Parathyroid adenoma (tissue), 2 donors: ENCODE data around the gene PAX7.

Experiments used
- H2AFZ ChIP-seq: fragments of 300-600 bp; sonication (generic); one replicate; pipeline ENCODE4 v1.7.0; 2017; ENCODE audit warnings: antibody characterized with exemption, mild to moderate bottlenecking
- H3K27ac ChIP-seq: fragments of 300-600 bp; sonication (generic); one replicate; pipeline ENCODE4 v1.7.0; 2017
- H3K27me3 ChIP-seq: fragments of 300-600 bp; sonication (generic); one replicate; pipeline ENCODE4 v1.7.0; 2017; ENCODE audit warnings: low read length; ENCODE audit not compliant: control insufficient read depth, insufficient read depth
- H3K36me3 ChIP-seq: fragments of 300-600 bp; sonication (generic); one replicate; pipeline ENCODE4 v1.7.0; 2017; ENCODE audit warnings: low read length; ENCODE audit not compliant: control insufficient read depth, insufficient read depth
- H3K4me1 ChIP-seq: fragments of 300-600 bp; sonication (generic); one replicate; pipeline ENCODE4 v1.7.0; 2017; ENCODE audit warnings: control low read depth
- H3K4me2 ChIP-seq: fragments of 300-600 bp; sonication (generic); one replicate; pipeline ENCODE4 v1.7.0; 2017; ENCODE audit warnings: low read length
- H3K4me3 ChIP-seq: fragments of 300-600 bp; sonication (generic); one replicate; pipeline ENCODE4 v1.7.0; 2017; ENCODE audit warnings: low read depth, low read length
- H3K79me2 ChIP-seq: fragments of 300-600 bp; sonication (generic); one replicate; pipeline ENCODE4 v1.7.0; 2017; ENCODE audit warnings: control low read depth
- H3K9ac ChIP-seq: fragments of 300-600 bp; sonication (generic); one replicate; pipeline ENCODE4 v1.7.0; 2017; ENCODE audit warnings: mild to moderate bottlenecking
- H3K9me3 ChIP-seq: fragments of 300-600 bp; sonication (generic); one replicate; pipeline ENCODE4 v1.7.0; 2017; ENCODE audit warnings: low read length; ENCODE audit not compliant: control insufficient read depth
- CTCF ChIP-seq: fragments of 300-600 bp; sonication (generic); IDR thresholded peaks from one replicate; pipeline ENCODE4 v1.7.0; 2017; ENCODE audit warnings: antibody characterized with exemption, mild to moderate bottlenecking
- donor health status: primary hyperparathyroidism.

Gene PAX7

DNA sequence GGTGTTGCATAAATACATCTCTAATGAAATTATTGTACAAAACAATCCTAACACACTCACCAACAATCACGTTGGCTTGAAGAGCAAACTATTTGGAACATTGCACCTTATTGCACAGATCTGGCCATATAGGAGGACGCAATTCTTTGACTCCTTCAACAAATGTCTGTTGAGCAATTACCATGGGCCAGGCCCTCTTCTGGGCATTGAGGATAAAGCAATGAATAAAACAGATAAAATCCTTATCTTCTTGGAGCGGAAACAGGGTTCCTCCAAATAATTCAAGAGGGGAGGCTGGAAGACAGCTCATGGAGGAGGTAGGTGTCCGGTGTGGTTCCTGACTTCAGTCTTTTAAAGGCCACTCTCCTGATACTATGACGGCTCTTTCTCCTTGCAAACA lies 43.3 kb downstream of the PAX7 start:
- H3K36me3 ChIP-seq: no peaks in the 10 kb centered on the region
- no peak overlapping the region for H3K4me2 ChIP-seq
- no peak overlapping the region for H2AFZ ChIP-seq
- no peak overlapping the region for H3K4me3 ChIP-seq
- no peak overlapping the region for H3K9ac ChIP-seq
- H3K4me1 ChIP-seq: no peaks in the 10 kb centered on the region
- no peak for TF ChIP-seq CTCF
- no peak overlapping the region for H3K27ac ChIP-seq
- peaks cover 5% of the 10 kb centered on the region for H3K27me3 ChIP-seq
- H3K9me3 ChIP-seq: no peaks in the 10 kb centered on the region
- H3K79me2 ChIP-seq: no peaks in the 10 kb centered on the region

DNA sequence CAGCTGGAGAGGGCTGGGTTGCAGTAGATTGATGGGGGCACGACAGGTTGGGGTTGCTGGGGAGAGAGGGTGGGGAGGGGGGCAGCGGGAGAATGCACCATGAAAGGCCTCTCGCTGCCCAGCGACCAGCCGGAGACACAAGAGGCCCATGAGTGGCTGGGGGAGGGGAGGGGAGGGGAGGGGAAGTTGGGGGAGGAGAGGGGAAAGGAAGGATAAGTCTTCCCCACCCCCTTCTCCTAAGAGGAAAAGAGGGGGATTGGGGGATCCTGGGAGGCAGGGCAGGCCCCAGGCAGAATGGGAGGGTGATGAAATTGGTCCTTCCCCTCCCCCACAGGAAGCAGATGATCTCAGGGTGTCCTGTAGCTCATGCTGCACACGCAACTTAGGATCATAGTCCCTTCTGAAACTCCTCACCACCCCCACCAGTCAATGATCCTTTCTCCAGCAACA lies 45.7 kb downstream of the PAX7 start:
- H3K27ac ChIP-seq: no peak overlapping the region
- H3K4me1 ChIP-seq: no peaks in the 10 kb centered on the region
- no peak overlapping the region for H2AFZ ChIP-seq
- H3K9ac ChIP-seq: no peak overlapping the region
- H3K9me3 ChIP-seq: no peaks in the 10 kb centered on the region
- H3K4me2 ChIP-seq: no peak overlapping the region
- no peak overlapping the region for H3K4me3 ChIP-seq
- H3K27me3 ChIP-seq: peaks cover 5% of the 10 kb centered on the region
- no peaks in the 10 kb centered on the region for H3K79me2 ChIP-seq
- H3K36me3 ChIP-seq: no peaks in the 10 kb centered on the region
- TF ChIP-seq CTCF: no peak

DNA sequence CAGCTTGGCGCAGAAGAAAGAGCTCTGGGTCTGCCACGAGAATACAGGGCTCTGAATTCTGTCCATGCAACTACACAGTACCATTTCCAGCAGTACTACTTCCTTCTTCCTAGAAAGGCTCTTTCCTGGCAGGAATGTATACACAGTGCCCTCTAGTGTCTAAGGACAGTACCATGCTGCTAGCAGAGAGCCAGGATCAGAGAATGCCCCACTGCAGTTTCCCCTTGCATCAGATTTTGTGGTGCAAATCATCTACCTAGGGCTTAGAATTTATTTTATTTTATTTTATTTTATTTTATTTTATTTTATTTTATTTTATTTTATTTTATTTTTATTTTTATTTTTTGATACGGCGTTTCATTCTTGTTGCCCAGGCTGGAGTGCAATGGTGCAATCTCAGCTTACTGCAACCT lies 50.8 kb downstream of the PAX7 start:
- H3K9me3 ChIP-seq: no peaks in the 10 kb centered on the region
- no peak overlapping the region for H2AFZ ChIP-seq
- no peaks in the 10 kb centered on the region for H3K79me2 ChIP-seq
- H3K4me1 ChIP-seq: no peaks in the 10 kb centered on the region
- H3K4me3 ChIP-seq: no peak overlapping the region
- H3K27ac ChIP-seq: no peak overlapping the region
- no peak overlapping the region for H3K9ac ChIP-seq
- no peaks in the 10 kb centered on the region for H3K36me3 ChIP-seq
- no peak overlapping the region for H3K4me2 ChIP-seq
- peak; percentile 18 for TF ChIP-seq CTCF
- peaks cover 2% of the 10 kb centered on the region for H3K27me3 ChIP-seq

- TF ChIP-seq CTCF: no peak
Observed at GRCh38 chr1:18682375-18682774, 51.7 kb downstream of the PAX7 start.

GRCh38 chr1:18684303-18684702 lies 53.7 kb downstream of the PAX7 start:
- Histone ChIP-seq H2AFZ (no peak overlapping the region), H3K4me3 (no peak overlapping the region), H3K9me3 (no peaks in the 10 kb centered on the region), H3K9ac (no peak overlapping the region), H3K36me3 (no peaks in the 10 kb centered on the region), H3K79me2 (no peaks in the 10 kb centered on the region), H3K27ac (no peak overlapping the region), H3K4me1 (no peaks in the 10 kb centered on the region), H3K4me2 (no peak overlapping the region), H3K27me3 (peaks cover 2% of the 10 kb centered on the region)
- no peak for TF ChIP-seq CTCF

More at GRCh38 chr1:18682375-18682774, 51.7 kb downstream of the PAX7 start:
- H3K9me3 ChIP-seq: no peaks in the 10 kb centered on the region
- no peak overlapping the region for H2AFZ ChIP-seq
- peaks cover 2% of the 10 kb centered on the region for H3K27me3 ChIP-seq
- no peaks in the 10 kb centered on the region for H3K36me3 ChIP-seq
- no peak overlapping the region for H3K27ac ChIP-seq
- H3K9ac ChIP-seq: no peak overlapping the region
- no peaks in the 10 kb centered on the region for H3K4me1 ChIP-seq
- H3K79me2 ChIP-seq: no peaks in the 10 kb centered on the region
- no peak overlapping the region for H3K4me3 ChIP-seq
- H3K4me2 ChIP-seq: no peak overlapping the region
